ENCODE measurements around the gene AK5.

AK5 gene

DNA sequence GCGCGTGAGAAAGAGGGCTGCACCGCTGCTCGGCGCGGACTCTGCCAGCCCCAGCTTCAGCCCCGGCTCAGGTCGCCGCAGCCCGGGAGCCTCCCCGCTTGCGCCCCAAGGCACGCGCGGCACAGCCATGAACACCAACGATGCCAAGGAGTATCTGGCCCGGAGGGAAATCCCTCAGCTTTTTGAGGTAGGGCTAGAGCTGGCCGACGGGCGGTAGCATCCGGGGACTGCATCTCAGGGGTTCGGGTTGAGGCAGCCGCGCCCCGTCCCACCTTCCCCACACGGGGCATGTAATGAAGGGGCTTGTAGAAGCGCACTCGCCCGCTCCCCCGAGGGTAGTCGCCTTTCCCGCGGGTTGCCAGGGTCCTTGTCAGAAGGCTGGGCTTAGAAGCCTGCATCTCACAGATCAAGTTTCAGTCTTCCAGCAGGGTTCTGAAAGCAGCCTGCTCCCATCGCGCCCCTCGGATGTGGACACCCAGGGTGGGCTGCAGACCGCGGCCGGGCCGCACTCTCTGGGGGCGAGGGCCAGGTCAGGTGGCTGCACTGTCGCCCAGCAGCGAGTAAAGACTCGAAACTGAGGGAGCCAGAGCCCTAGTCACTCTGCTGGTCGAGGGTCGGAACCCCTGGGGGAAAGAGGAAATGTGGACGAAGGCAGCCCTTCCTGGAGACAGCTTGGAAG lies 507 bp downstream of the AK5 start:
- TF ChIP-seq SIN3A (IDR thresholded peaks at IDR 0.05; ENCODE audit: borderline replicate concordance, insufficient read depth, low read length) (no peak), TAF1 (IDR thresholded peaks at IDR 0.05; ENCODE audit: borderline replicate concordance, insufficient read depth, low read length) (no peak), FOXP2 (optimal IDR thresholded peaks at IDR 0.05; ENCODE audit: borderline replicate concordance, extremely low read depth, extremely low read length, insufficient read depth) (no peak), POLR2AphosphoS5 (IDR thresholded peaks at IDR 0.05; ENCODE audit: low read depth, low read length) (no peak)
- TF ChIP-seq, protein P1, sequence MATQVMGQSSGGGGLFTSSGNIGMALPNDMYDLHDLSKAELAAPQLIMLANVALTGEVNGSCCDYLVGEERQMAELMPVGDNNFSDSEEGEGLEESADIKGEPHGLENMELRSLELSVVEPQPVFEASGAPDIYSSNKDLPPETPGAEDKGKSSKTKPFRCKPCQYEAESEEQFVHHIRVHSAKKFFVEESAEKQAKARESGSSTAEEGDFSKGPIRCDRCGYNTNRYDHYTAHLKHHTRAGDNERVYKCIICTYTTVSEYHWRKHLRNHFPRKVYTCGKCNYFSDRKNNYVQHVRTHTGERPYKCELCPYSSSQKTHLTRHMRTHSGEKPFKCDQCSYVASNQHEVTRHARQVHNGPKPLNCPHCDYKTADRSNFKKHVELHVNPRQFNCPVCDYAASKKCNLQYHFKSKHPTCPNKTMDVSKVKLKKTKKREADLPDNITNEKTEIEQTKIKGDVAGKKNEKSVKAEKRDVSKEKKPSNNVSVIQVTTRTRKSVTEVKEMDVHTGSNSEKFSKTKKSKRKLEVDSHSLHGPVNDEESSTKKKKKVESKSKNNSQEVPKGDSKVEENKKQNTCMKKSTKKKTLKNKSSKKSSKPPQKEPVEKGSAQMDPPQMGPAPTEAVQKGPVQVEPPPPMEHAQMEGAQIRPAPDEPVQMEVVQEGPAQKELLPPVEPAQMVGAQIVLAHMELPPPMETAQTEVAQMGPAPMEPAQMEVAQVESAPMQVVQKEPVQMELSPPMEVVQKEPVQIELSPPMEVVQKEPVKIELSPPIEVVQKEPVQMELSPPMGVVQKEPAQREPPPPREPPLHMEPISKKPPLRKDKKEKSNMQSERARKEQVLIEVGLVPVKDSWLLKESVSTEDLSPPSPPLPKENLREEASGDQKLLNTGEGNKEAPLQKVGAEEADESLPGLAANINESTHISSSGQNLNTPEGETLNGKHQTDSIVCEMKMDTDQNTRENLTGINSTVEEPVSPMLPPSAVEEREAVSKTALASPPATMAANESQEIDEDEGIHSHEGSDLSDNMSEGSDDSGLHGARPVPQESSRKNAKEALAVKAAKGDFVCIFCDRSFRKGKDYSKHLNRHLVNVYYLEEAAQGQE (IDR thresholded peaks at IDR 0.05; ENCODE audit: insufficient read depth in 1 of 2, low read depth in 2 of 2, low read length in 2 of 2): no peak

DNA sequence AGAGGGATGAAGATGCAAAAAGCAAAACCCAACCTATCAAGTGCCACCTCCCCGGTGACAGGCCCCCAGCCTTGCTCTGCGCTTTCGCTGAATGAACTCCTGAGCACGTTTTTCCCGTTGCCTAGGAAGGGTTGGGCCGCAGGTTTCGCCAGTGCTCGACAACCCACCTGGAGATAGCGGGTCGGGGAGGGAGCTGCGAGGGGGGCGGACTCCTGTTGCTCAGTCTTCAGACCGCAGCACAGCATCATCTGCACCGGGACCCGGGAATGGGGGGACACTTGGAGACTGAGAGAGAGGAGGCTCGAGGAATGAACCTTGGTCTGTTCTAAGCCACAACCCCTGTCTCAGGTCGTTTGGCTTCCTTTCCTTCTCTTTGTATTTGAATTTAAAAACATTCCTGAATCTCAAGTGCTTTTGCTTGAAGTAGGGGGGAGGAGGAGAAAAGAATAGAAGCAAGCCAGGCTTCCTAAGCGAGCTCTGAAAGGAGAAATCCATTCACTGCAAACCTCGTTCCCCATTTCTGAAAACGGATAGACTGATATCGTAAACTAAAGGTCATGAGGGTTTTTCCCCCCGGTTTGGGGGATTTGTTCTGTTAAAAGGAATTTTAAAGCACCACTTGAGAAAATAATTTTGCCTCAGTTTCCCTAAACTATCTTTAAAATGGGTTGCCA lies 1.2 kb downstream of the AK5 start:
- TF ChIP-seq FOXP2 (optimal IDR thresholded peaks at IDR 0.05; ENCODE audit: borderline replicate concordance, extremely low read depth, extremely low read length, insufficient read depth) (no peak), POLR2AphosphoS5 (IDR thresholded peaks at IDR 0.05; ENCODE audit: low read depth, low read length) (no peak), TAF1 (IDR thresholded peaks at IDR 0.05; ENCODE audit: borderline replicate concordance, insufficient read depth, low read length) (no peak)

DNA sequence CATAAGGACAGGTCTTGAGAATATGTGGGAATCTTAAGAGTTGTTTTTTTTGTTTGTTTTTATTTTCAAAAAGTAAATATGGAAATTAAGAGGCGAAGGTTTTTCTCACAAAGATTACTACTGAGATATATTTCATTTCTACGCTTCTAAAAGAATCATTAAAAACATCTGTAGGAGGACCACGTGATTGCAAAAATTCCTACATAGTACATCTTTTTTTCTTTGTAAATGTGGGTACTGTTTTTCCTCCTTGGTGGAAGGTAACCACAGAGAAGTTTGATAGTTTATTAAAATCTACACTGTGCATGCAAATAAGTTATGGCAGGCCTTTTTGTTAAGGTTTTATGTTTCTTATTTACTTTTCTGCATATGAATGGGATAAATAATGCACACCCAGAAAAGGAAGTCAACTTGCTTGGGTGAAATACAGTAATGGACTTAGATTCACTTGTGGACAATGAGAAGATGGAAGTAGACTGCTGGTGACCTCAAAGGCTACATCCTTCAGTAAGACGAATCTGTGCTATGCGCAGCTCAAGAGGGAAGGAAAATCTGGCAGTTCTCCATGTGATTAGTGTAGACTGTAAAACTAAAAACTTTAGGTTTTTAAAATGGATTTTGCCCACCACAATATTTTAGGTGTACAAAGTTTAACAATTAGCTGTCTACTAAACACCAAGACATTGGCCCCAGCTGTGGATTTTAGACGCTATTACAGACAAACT lies 2.0 kb downstream of the AK5 start:
- TF ChIP-seq SIN3A (IDR thresholded peaks at IDR 0.05; ENCODE audit: borderline replicate concordance, insufficient read depth, low read length) (no peak), TAF1 (IDR thresholded peaks at IDR 0.05; ENCODE audit: borderline replicate concordance, insufficient read depth, low read length) (no peak)

DNA sequence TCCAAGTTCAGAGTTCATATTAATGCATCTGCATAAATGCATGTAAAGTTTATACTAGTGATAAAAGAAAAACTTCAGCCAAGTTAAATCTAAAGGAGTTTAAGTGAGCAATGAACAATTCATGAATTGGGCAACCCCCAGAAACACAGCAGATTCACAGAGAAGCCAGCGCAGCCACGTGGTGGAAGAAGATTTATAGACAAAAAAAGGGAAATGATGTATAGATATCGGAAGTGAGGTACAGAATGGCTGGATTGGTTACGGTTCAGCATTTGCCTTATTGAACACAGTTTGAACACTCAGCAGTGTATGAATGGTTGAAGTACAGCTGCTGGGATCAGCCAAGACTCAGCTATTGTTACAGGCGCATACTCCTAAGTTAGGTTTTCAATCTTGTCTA lies 5.7 kb downstream of the AK5 start:
- TF ChIP-seq SIN3A (IDR thresholded peaks at IDR 0.05; ENCODE audit: borderline replicate concordance, insufficient read depth, low read length) (no peak), TAF1 (IDR thresholded peaks at IDR 0.05; ENCODE audit: borderline replicate concordance, insufficient read depth, low read length) (no peak), POLR2AphosphoS5 (IDR thresholded peaks at IDR 0.05; ENCODE audit: low read depth, low read length) (no peak), FOXP2 (optimal IDR thresholded peaks at IDR 0.05; ENCODE audit: borderline replicate concordance, extremely low read depth, extremely low read length, insufficient read depth) (no peak)
- TF ChIP-seq, protein P1 (IDR thresholded peaks at IDR 0.05; ENCODE audit: insufficient read depth in 1 of 2, low read depth in 2 of 2, low read length in 2 of 2): no peak

DNA sequence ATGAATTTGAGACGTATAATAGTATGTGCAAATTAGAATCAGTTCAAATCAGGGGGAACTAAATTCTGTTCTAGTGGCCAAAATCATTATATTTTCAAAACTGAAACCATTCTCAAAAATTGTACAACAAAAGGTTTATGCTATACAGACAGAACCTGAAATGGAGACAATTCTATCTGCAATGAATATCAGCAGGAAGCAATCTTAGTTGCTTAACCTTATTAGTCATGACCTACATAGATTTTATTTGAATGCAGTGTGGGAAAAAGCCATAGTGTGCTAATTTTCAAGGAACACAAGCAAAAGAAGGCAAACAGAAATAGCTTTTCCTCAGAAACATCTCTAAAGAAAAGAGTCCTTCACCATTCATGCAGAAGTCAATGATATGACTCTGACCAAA lies 6.5 kb downstream of the AK5 start:
- TF ChIP-seq FOXP2 (optimal IDR thresholded peaks at IDR 0.05; ENCODE audit: borderline replicate concordance, extremely low read depth, extremely low read length, insufficient read depth) (no peak), POLR2AphosphoS5 (IDR thresholded peaks at IDR 0.05; ENCODE audit: low read depth, low read length) (no peak), SIN3A (IDR thresholded peaks at IDR 0.05; ENCODE audit: borderline replicate concordance, insufficient read depth, low read length) (no peak), TAF1 (IDR thresholded peaks at IDR 0.05; ENCODE audit: borderline replicate concordance, insufficient read depth, low read length) (no peak)
- TF ChIP-seq, protein P1 (IDR thresholded peaks at IDR 0.05; ENCODE audit: insufficient read depth in 1 of 2, low read depth in 2 of 2, low read length in 2 of 2): no peak
